CD4-positive, alpha-beta T cell (primary cell): ENCODE data around the gene ALK. TPM values are rescaled to one million over a fixed set of nuclear protein-coding genes. Genes with fewer than 3 reads are reported as not detected.

ENCODE experiments used
- ATAC-seq: fragments of 200-7000 bp; cut with Tn5 transposase; one replicate; pipeline ENCODE4 v1.10.0; 2022; ENCODE audit warnings: mild to moderate bottlenecking; ENCODE audit not compliant: poor library complexity
- CTCF ChIA-PET: fragments of 350-600 bp; sonication (Branson Sonifier 250); formaldehyde crosslinking; loops from one replicate; lab custom pipeline; 2021; ENCODE audit warnings: antibody characterized with exemption, inconsistent platforms; lab: Charles Lee
- POLR2A ChIA-PET: fragments of 350-600 bp; sonication (Branson Sonifier 250); formaldehyde crosslinking; loops from one replicate; lab custom pipeline; 2021; ENCODE audit warnings: antibody characterized with exemption, inconsistent platforms; lab: Charles Lee
- DNase-seq, 14 experiments: peaks; one replicate each; pipeline ENCODE4 v3.0.0-alpha.2; 2013 to 2020; ENCODE audit warnings: mixed read lengths in 2 of 14
- H3K27ac ChIP-seq, 2 donors: one replicate each; pipeline versions ENCODE4 v1.5.1 to v1.7.0; 2013; ENCODE audit warnings: low read length in 2 of 2, low read depth in 1 of 2, mild to moderate bottlenecking in 1 of 2
- H3K27me3 ChIP-seq, 2 experiments: 1 replicate in 1 of 2; 2 replicates in 1 of 2; pipeline versions ENCODE4 v1.6.1 to v1.7.0; 2013; ENCODE audit warnings: low read length in 2 of 2, control low read depth in 1 of 2, mild to moderate bottlenecking in 1 of 2, moderate library complexity in 1 of 2; ENCODE audit not compliant: insufficient read depth in 2 of 2, control insufficient read depth in 1 of 2
- H3K36me3 ChIP-seq: one replicate; pipeline ENCODE4 v1.6.1; 2013; ENCODE audit warnings: low read length, control low read depth; ENCODE audit not compliant: insufficient read depth
- H3K4me1 ChIP-seq: one replicate; pipeline ENCODE4 v1.6.1; 2013; ENCODE audit warnings: low read length, control low read depth; ENCODE audit not compliant: insufficient read depth
- H3K4me3 ChIP-seq: one replicate; pipeline ENCODE4 v1.5.1; 2013; ENCODE audit warnings: mild to moderate bottlenecking, low read length, moderate library complexity
- H3K9me3 ChIP-seq, 2 experiments: 1 replicate in 1 of 2; 2 replicates in 1 of 2; pipeline versions ENCODE4 v1.6.1 to v1.7.0; 2013; ENCODE audit warnings: low read length in 2 of 2, mild to moderate bottlenecking in 2 of 2, control low read depth in 1 of 2, moderate library complexity in 1 of 2; ENCODE audit not compliant: control insufficient read depth in 1 of 2, insufficient read depth in 1 of 2
- H3K27ac Mint-ChIP-seq: one replicate; pipeline ENCODE4 v1.8.0; 2020; ENCODE audit warnings: mixed read lengths
- H3K27me3 Mint-ChIP-seq: one replicate; pipeline ENCODE4 v1.8.0; 2021; ENCODE audit warnings: mixed read lengths
- H3K36me3 Mint-ChIP-seq: one replicate; pipeline ENCODE4 v1.8.0; 2021; ENCODE audit warnings: low read depth, mixed read lengths
- H3K4me1 Mint-ChIP-seq: one replicate; pipeline ENCODE4 v1.8.0; 2021; ENCODE audit warnings: low read depth, mixed read lengths
- H3K4me3 Mint-ChIP-seq: one replicate; pipeline ENCODE4 v1.8.0; 2020; ENCODE audit warnings: mild to moderate bottlenecking, mixed read lengths
- H3K9me3 Mint-ChIP-seq: one replicate; pipeline ENCODE4 v1.8.0; 2020; ENCODE audit warnings: mixed read lengths
- CTCF ChIP-seq: fragments of 200-600 bp; IDR thresholded peaks from one replicate; pipeline ENCODE4 v1.8.0; 2022; ENCODE audit warnings: antibody characterized with exemption, mild to moderate bottlenecking
- intact Hi-C, 2 experiments: fragments of 100-400 bp; cut with DNase I in 1 of 2; cut with micrococcal nuclease in 1 of 2; formaldehyde crosslinking; loops; one replicate each; pipeline versions ENCODE4 v1.15.1 to v1.9.0; 2023 to 2025; cut with DNase I, micrococcal nuclease
- total RNA-seq, 174 experiments: library from RNA in 2 of 174; stranded (reverse) in 2 of 174; gene quantifications; one replicate each; pipeline ENCODE4 v1.2.3 and lab custom pipeline; 2021 to 2026

Gene ALK
- total RNA-seq, 2 experiments from 2014 or later, result not detected

GRCh38 chr2:29314816-29315571 is 606.4 kb downstream of the ALK start:
- ATAC-seq, result peak; percentile 80
- Mint-ChIP-seq H3K36me3 (no peaks in the 10 kb centered on the region), H3K4me1 (peaks cover 19% of the 10 kb centered on the region), H3K4me3 (peak overlapping the region; percentile 61), H3K27ac (peak overlapping the region; percentile 16), H3K9me3 (no peaks in the 10 kb centered on the region), H3K27me3 (peaks cover 44% of the 10 kb centered on the region)
- Histone ChIP-seq H3K36me3 (no peaks in the 10 kb centered on the region), H3K27me3 (peaks cover 5 to 6% of the 10 kb centered on the region in 2 experiments), H3K4me1 (peaks cover 21% of the 10 kb centered on the region), H3K27ac (no peak overlapping the region), H3K4me3 (peak overlapping the region; percentile 49), H3K9me3 (peaks cover 0 to 3% of the 10 kb centered on the region in 2 experiments)
- intact Hi-C loops, result loop anchor here in 1 of 2 experiments (10.0 kb wide), 1 partner anchor 360 kb away; no protein-coding TSS in a partner anchor
- peak; percentile 19 to 69 (median 39) for DNase-seq
- TF ChIP-seq CTCF, result peak; percentile 21
- ChIA-PET POLR2A (no interaction called here), CTCF (no interaction called here)

GRCh38 chr2:29311458-29311857 is 609.9 kb downstream of the ALK start:
- no peak for DNase-seq

GRCh38 chr2:29310650-29311348 is 610.6 kb downstream of the ALK start:
- no peak for ATAC-seq
- ChIA-PET CTCF (no interaction called here), POLR2A (no interaction called here)
- Mint-ChIP-seq H3K4me1 (peaks cover 18% of the 10 kb centered on the region), H3K9me3 (no peaks in the 10 kb centered on the region), H3K27ac (no peak overlapping the region), H3K4me3 (no peak overlapping the region), H3K27me3 (peaks cover 35% of the 10 kb centered on the region), H3K36me3 (no peaks in the 10 kb centered on the region)
- intact Hi-C loops, result loop anchor here in 1 of 2 experiments (10.0 kb wide), 1 partner anchor 356 kb away; no protein-coding TSS in a partner anchor
- DNase-seq, result no peak
- Histone ChIP-seq H3K4me3 (no peak overlapping the region), H3K9me3 (no peaks in the 10 kb centered on the region), H3K36me3 (no peaks in the 10 kb centered on the region), H3K27me3 (peaks cover 0 to 3% of the 10 kb centered on the region in 2 experiments), H3K27ac (no peak overlapping the region), H3K4me1 (peaks cover 20% of the 10 kb centered on the region)
- no peak for TF ChIP-seq CTCF

More at GRCh38 chr2:29311458-29311857, 609.9 kb downstream of the ALK start:
- Histone ChIP-seq H3K27me3 (peaks cover 0 to 3% of the 10 kb centered on the region in 2 experiments), H3K4me1 (peaks cover 21% of the 10 kb centered on the region), H3K36me3 (no peaks in the 10 kb centered on the region), H3K27ac (no peak overlapping the region), H3K4me3 (no peak overlapping the region), H3K9me3 (no peaks in the 10 kb centered on the region)
- CTCF ChIA-PET, result no interaction called here
- no peak overlapping the region for H3K4me3 Mint-ChIP-seq
- no peaks in the 10 kb centered on the region for H3K9me3 Mint-ChIP-seq
- no peak overlapping the region for H3K27ac Mint-ChIP-seq
- no peaks in the 10 kb centered on the region for H3K36me3 Mint-ChIP-seq
- H3K4me1 Mint-ChIP-seq, result peaks cover 19% of the 10 kb centered on the region
- ATAC-seq, result no peak
- peaks cover 30% of the 10 kb centered on the region for H3K27me3 Mint-ChIP-seq
- intact Hi-C loops, result loop anchor here in 1 of 2 experiments (10.0 kb wide), 1 partner anchor 357 kb away; no protein-coding TSS in a partner anchor
- TF ChIP-seq CTCF, result no peak
- POLR2A ChIA-PET, result no interaction called here
